SK-N-SH treated with all-trans-retinoic acid at 6 μM for 48 hours (cell line): ENCODE results near the gene HNRNPR.

Experiments used
- ATAC-seq: fragments of 200-7000 bp; cut with Tn5 transposase; 3 replicates; pipeline ENCODE4 v1.9.1; 2020; ENCODE audit warnings: mild to moderate bottlenecking, moderate library complexity
- ARNTL ChIP-seq: fragments of 450-650 bp; formaldehyde crosslinking; IDR thresholded peaks from 2 replicates; pipeline ENCODE4 v1.5.0; 2020; ENCODE audit warnings: low read depth, mild to moderate bottlenecking, moderate library complexity, borderline replicate concordance
- BACH2 ChIP-seq: fragments of 250-450 bp; sonication (Bioruptor Pico); IDR thresholded peaks from 2 replicates; pipeline ENCODE4 v1.9.0; 2021; ENCODE audit warnings: mild to moderate bottlenecking, borderline replicate concordance
- CREB5 ChIP-seq: fragments of 250-450 bp; sonication (Bioruptor Pico); IDR thresholded peaks from 2 replicates; pipeline ENCODE4 v1.5.1; 2020; ENCODE audit warnings: low read depth, mild to moderate bottlenecking, moderate library complexity
- CSDC2 ChIP-seq: fragments of 250-450 bp; sonication (Bioruptor Pico); IDR thresholded peaks from 2 replicates; pipeline ENCODE4 v1.5.0; 2020; ENCODE audit warnings: mild to moderate bottlenecking, moderate library complexity
- ESRRG ChIP-seq: fragments of 250-450 bp; sonication (Bioruptor Pico); IDR thresholded peaks from 2 replicates; pipeline ENCODE4 v1.6.1; 2021; ENCODE audit warnings: mild to moderate bottlenecking
- GLIS3 ChIP-seq: fragments of 250-450 bp; sonication (Bioruptor Pico); IDR thresholded peaks from 2 replicates; pipeline ENCODE4 v1.5.0; 2020; ENCODE audit warnings: mild to moderate bottlenecking, moderate library complexity
- ISL1 ChIP-seq: fragments of 250-450 bp; sonication (Bioruptor Pico); IDR thresholded peaks from 2 replicates; pipeline ENCODE4 v2.1.2; 2022; ENCODE audit warnings: mild to moderate bottlenecking, moderate library complexity
- OSR1 ChIP-seq: fragments of 250-450 bp; sonication (Bioruptor Pico); IDR thresholded peaks from 2 replicates; pipeline ENCODE4 v1.8.0; 2022; ENCODE audit warnings: moderate library complexity, mild to moderate bottlenecking, inconsistent platforms
- POU6F1 ChIP-seq: fragments of 250-450 bp; sonication (Bioruptor Pico); IDR thresholded peaks from 2 replicates; pipeline ENCODE4 v1.8.0; 2021; ENCODE audit warnings: low read depth, mild to moderate bottlenecking, moderate library complexity, borderline replicate concordance
- RARB ChIP-seq: fragments of 250-450 bp; sonication (Bioruptor Pico); IDR thresholded peaks from 2 replicates; pipeline ENCODE4 v1.8.0; 2021; ENCODE audit warnings: mild to moderate bottlenecking, moderate library complexity
- SNAI2 ChIP-seq: fragments of 250-450 bp; sonication (Bioruptor Pico); IDR thresholded peaks from 2 replicates; pipeline ENCODE4 v1.5.0; 2020; ENCODE audit warnings: mild to moderate bottlenecking, moderate library complexity
- TCF4 ChIP-seq: fragments of 250-450 bp; sonication (Bioruptor Pico); IDR thresholded peaks from 2 replicates; pipeline ENCODE4 v1.8.0; 2021; ENCODE audit warnings: mild to moderate bottlenecking, moderate library complexity, borderline replicate concordance
- TOX ChIP-seq: fragments of 250-450 bp; sonication (Bioruptor Pico); IDR thresholded peaks from 2 replicates; pipeline ENCODE4 v1.8.0; 2021; ENCODE audit warnings: mild to moderate bottlenecking, moderate library complexity, borderline replicate concordance
- ZC3H10 ChIP-seq: fragments of 250-450 bp; sonication (Bioruptor Pico); IDR thresholded peaks from 2 replicates; pipeline ENCODE4 v1.5.1; 2021; ENCODE audit warnings: mild to moderate bottlenecking, moderate library complexity
- ZFP3 ChIP-seq: fragments of 250-450 bp; sonication (Bioruptor Pico); IDR thresholded peaks from 2 replicates; pipeline ENCODE4 v1.5.0; 2020; ENCODE audit warnings: mild to moderate bottlenecking, moderate library complexity
- ZFP30 ChIP-seq: fragments of 450-650 bp; formaldehyde crosslinking; IDR thresholded peaks from 2 replicates; pipeline ENCODE4 v1.5.0; 2022; ENCODE audit warnings: mild to moderate bottlenecking, moderate library complexity
- ZNF565 ChIP-seq: fragments of 450-650 bp; formaldehyde crosslinking; conservative IDR thresholded peaks from 2 replicates; pipeline ENCODE4 v1.5.0; 2020; ENCODE audit warnings: low read depth, mild to moderate bottlenecking, moderate library complexity
- ZNF70 ChIP-seq: fragments of 450-650 bp; formaldehyde crosslinking; IDR thresholded peaks from 2 replicates; pipeline ENCODE4 v1.5.0; 2020; ENCODE audit warnings: mild to moderate bottlenecking, moderate library complexity
- ZNF8 ChIP-seq: fragments of 450-650 bp; formaldehyde crosslinking; IDR thresholded peaks from 2 replicates; pipeline ENCODE4 v1.5.0; 2020; ENCODE audit warnings: mild to moderate bottlenecking, moderate library complexity
- TF ChIP-seq, protein P1 (sequence below): fragments of 250-450 bp; sonication (Bioruptor Pico); IDR thresholded peaks from 2 replicates; pipeline ENCODE4 v1.8.0; 2020; ENCODE audit warnings: mild to moderate bottlenecking, moderate library complexity, borderline replicate concordance
- TF ChIP-seq, protein P2 (sequence below): fragments of 250-450 bp; sonication (Bioruptor Pico); IDR thresholded peaks from 2 replicates; pipeline ENCODE4 v1.5.1; 2021; ENCODE audit warnings: mild to moderate bottlenecking, moderate library complexity

HNRNPR gene

GRCh38 chr1:23303524-23303923 is 40.6 kb downstream of the HNRNPR start:
- ATAC-seq: no peak
- no peak for TF ChIP-seq TCF4
- TF ChIP-seq RARB (CRISPR knock-in tag): no peak

- no peak for ATAC-seq
- TF ChIP-seq ZFP3 (CRISPR knock-in tag) (no peak), RARB (CRISPR knock-in tag) (no peak), TOX (no peak), ZC3H10 (CRISPR knock-in tag) (no peak), CREB5 (no peak), BACH2 (no peak), GLIS3 (CRISPR knock-in tag) (no peak), SNAI2 (no peak), ESRRG (CRISPR knock-in tag) (no peak), ZNF70 (CRISPR knock-in tag) (no peak), ZNF8 (CRISPR knock-in tag) (no peak), ZFP30 (CRISPR knock-in tag) (no peak), ZNF565 (CRISPR knock-in tag) (no peak), POU6F1 (CRISPR knock-in tag) (no peak), CSDC2 (CRISPR knock-in tag) (no peak), TCF4 (no peak), OSR1 (no peak)
- TF ChIP-seq, protein P1, sequence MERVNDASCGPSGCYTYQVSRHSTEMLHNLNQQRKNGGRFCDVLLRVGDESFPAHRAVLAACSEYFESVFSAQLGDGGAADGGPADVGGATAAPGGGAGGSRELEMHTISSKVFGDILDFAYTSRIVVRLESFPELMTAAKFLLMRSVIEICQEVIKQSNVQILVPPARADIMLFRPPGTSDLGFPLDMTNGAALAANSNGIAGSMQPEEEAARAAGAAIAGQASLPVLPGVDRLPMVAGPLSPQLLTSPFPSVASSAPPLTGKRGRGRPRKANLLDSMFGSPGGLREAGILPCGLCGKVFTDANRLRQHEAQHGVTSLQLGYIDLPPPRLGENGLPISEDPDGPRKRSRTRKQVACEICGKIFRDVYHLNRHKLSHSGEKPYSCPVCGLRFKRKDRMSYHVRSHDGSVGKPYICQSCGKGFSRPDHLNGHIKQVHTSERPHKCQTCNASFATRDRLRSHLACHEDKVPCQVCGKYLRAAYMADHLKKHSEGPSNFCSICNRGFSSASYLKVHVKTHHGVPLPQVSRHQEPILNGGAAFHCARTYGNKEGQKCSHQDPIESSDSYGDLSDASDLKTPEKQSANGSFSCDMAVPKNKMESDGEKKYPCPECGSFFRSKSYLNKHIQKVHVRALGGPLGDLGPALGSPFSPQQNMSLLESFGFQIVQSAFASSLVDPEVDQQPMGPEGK: no peak
- TF ChIP-seq, protein P2, sequence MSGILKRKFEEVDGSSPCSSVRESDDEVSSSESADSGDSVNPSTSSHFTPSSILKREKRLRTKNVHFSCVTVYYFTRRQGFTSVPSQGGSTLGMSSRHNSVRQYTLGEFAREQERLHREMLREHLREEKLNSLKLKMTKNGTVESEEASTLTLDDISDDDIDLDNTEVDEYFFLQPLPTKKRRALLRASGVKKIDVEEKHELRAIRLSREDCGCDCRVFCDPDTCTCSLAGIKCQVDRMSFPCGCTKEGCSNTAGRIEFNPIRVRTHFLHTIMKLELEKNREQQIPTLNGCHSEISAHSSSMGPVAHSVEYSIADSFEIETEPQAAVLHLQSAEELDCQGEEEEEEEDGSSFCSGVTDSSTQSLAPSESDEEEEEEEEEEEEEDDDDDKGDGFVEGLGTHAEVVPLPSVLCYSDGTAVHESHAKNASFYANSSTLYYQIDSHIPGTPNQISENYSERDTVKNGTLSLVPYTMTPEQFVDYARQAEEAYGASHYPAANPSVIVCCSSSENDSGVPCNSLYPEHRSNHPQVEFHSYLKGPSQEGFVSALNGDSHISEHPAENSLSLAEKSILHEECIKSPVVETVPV: no peak
Measured at GRCh38 chr1:23296931-23297330, 47.2 kb downstream of the HNRNPR start.

GRCh38 chr1:23291706-23292105 is 52.4 kb downstream of the HNRNPR start:
- TF ChIP-seq ARNTL (CRISPR knock-in tag) (no peak), BACH2 (no peak), ZNF70 (CRISPR knock-in tag) (no peak), ZFP30 (CRISPR knock-in tag) (no peak), CSDC2 (CRISPR knock-in tag) (no peak), RARB (CRISPR knock-in tag) (no peak), ESRRG (CRISPR knock-in tag) (no peak), SNAI2 (no peak), ZC3H10 (CRISPR knock-in tag) (no peak), ZFP3 (CRISPR knock-in tag) (no peak), ISL1 (CRISPR knock-in tag) (no peak)
- TF ChIP-seq, protein P1: no peak
- TF ChIP-seq, protein P2: no peak
- ATAC-seq: no peak
